Activated naive CD4-positive, alpha-beta T cell treated with Interleukin-2 at 50 U/mL for 16 hours (primary cell): Measurements from ENCODE around the gene RBM34.
"Not testable (repeated sequence)": the region's sequence is repeated elsewhere in the genome, so short reads cannot be mapped to it uniquely, and the experiment has no call there.

Experiments used
- DNase-seq: peaks from one replicate; pipeline ENCODE4 v3.0.0-alpha.2; 2020

The RBM34 gene

DNA sequence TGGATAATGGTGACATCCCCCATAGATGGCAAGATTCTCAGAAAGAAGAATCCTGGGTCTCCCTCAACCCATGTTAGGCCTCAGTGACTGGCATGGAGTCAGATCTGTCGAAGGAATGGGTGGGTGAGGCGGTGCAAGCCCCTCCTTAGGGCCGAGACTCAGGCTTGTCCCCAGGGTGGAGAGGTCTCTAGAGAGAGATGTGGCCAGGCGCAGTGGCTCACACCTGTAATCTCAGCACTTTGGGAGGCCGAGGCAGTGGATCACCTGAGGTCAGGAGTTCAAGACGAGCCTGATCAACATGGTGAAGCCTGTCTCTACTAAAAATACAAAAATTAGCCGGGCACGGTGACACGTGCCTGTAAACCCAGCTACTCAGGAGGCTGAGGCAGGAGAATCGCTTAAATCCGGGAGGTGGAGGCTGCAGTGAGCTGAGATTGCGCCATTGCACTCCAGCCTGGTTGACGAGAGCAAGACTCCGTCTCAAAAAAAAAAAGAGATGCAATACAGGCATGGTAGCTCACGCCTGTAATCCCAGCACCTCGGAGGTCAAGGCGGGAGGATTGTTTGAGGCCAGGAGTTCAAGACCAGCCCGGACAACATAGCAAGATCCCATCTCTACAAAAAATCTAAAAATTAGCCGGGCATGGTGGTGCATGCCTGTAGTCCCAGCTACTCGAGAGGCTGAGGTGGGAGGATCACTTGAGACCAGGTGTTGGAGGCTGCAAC, 69.6 kb downstream of the RBM34 start:
- not testable (repeated sequence) for DNase-seq

DNA sequence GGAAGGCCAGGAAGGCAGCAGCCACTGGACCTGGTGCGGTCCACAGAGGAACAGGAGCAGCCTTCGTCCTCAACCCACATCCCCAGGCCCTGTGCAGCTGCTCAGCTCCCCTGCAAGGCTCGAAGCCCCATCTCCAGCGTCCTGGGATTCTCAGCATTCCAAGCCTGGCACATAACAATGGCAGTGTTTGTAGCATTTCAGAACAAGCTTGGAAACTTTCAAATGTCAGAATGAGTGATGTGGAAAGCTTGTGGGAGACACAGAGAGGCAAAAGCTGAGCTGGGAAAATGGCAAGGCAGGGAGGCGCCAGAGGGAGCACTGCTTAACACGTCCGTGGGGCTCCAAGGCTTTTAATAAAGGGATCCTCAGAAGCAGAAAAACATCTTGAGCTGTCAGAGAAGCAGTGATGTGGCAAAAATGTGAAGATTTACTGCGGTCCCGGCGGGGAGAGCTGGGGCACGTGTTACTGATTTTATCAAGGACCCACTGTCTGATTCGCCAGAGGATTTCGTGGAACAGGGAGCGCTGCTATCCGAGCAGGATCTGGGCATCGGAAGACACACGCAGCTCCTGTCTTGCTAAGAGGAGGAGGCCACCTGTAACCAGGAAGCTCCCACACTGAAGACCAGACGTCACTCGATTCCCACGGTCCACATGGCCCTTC, 70.5 kb downstream of the RBM34 start:
- no peak for DNase-seq

DNA sequence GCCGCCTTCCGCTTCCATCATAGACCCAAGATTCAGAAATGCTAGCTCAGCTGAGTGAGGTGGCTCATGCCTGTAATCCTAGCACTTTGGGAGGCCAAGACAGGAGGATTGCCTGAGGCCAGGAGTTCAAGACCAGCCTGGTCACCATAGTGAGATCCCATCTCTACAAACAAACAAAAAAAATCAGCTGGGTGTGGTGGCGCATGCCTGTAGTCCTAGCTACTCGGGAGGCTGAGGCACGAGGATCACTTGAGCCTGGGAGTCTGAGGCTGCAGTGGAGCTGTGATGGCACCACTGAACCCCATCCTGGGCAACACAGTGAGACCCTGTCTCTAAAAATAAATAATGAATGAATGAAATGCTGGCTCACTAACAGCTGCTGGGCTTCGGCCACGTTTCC, 72.1 kb downstream of the RBM34 start:
- no peak for DNase-seq

DNA sequence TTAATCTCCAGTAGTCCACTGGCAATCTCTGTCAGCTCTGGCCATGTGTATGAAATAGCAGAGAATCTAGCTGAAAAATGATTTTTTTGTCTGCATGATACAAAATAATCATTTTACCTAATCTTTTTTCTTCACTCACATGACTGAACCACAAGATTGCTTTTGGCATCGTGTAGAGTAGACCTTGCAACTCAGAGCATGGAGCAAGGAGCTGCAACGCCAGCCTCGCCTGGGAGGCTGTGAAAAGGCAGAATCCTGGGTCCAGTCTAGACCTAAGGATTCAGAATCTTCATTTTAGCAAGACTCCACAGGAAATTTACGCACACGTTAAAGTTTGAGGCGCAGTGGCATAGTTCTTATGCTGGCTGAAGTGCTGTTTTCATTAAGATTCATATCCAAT, 72.6 kb downstream of the RBM34 start:
- DNase-seq: no peak

DNA sequence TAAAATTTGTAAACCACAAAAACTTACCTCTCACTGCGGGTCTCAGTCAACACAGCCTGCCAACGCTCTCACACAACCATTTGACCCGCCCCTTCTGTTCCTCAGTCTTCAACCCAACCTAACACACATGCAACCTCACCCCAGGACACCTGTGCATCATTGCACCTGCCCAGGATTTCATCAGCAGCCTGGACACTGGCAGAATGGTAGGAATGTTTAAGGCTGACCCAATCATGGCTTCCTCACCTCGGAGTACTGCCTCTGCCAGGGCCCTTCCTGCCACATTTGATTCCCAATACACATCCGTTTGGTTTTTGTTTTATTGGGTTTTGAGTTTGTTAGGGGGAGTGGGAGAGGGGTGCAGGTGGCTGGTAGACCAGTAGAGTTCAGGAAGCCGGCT, 73.1 kb downstream of the RBM34 start:
- DNase-seq: no peak

DNA sequence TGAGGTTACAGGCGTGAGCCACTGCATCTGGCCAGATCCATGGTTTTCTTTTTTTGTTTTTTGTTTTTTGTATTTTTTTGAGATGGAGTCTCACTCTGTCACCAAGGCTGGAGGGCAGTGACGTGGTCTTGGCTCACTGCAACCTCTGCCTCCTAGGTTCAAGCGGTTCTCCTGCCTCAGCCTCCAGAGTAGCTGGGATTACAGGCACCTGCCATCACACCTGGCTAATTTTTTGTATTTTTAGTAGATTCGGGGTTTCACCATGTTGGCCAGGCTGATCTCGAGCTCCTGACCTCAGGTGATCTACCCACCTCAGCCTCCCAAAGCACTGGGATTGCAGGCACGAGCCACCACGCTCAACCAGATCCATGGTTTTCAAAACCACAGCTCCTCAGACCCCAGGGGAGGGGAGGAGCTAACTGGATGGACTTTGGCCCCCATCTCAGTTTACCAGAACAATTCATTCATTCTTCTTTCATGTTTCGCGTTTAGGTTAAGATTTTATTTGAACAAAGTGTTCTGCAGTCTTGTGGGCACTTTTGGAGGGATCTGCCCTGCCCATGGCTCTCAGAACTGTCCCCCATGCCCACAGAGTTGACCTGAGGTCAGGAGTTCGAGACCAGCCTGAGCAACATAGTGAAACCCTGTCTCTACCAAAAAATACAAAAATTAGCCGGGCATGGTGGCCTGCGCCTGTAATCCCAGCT, 75.5 kb downstream of the RBM34 start:
- DNase-seq: not testable (repeated sequence)
